Stimulated activated CD4-positive, alpha-beta T cell treated with anti-CD3 and anti-CD28 coated beads, Interleukin-1b, Interleukin-23, amount 100 ng/mL, for 48 hours (primary cell): ENCODE data around the gene FUT8.
"Not testable (repeated sequence)": the region's sequence is repeated elsewhere in the genome, so short reads cannot be mapped to it uniquely, and the experiment has no call there.

Experiments
- DNase-seq: peaks from one replicate; pipeline ENCODE4 v3.0.0-alpha.2; 2020

FUT8 gene

GRCh38 chr14:65456247-65456646, 43.7 kb downstream of the FUT8 start:
- no peak for DNase-seq

- no peak for DNase-seq
Observed at GRCh38 chr14:65461730-65462129, 49.2 kb downstream of the FUT8 start.

DNA sequence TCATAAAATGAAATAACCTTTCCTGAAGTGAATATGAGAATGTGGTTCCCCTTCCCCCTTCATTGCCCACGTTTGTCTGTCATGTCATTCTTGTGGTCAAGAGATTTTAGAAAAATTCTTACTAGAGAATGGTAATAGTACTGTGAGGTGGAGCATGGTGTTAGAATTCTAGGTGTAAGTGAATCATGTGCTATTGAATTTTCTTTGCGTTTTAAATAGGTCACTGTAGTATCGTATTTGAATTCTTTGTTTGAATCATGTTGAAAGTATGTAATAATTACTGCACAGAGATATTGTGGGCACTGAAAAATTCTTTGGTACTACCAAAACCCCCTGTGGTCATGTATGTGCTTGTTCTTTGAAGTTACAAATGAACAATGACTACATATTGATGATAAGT, 49.9 kb downstream of the FUT8 start:
- peak; percentile 19 for DNase-seq

- DNase-seq, result no peak
Observed at GRCh38 chr14:65465584-65465983, 53.1 kb downstream of the FUT8 start.

DNA sequence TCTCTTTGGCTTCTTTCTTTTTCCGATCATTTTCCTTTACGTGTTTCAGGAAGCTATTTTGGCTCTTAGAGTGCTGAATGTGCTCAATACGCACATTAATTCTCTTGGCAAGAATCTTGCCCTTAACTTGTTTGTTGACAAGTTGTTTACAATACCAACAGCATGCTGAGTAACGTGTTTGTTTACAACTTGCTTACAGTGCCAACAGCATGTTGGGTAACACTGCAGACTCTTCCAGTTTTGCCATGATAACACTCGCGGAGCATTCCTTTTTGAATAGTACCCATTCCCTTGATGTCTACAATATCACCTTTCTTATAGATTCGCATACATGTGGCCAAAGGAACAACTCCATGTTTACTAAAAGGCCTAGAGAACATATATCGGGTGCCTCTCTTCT, 55.4 kb downstream of the FUT8 start:
- not testable (repeated sequence) for DNase-seq

GRCh38 chr14:65469903-65470302, 57.4 kb downstream of the FUT8 start:
- DNase-seq, result no peak

DNA sequence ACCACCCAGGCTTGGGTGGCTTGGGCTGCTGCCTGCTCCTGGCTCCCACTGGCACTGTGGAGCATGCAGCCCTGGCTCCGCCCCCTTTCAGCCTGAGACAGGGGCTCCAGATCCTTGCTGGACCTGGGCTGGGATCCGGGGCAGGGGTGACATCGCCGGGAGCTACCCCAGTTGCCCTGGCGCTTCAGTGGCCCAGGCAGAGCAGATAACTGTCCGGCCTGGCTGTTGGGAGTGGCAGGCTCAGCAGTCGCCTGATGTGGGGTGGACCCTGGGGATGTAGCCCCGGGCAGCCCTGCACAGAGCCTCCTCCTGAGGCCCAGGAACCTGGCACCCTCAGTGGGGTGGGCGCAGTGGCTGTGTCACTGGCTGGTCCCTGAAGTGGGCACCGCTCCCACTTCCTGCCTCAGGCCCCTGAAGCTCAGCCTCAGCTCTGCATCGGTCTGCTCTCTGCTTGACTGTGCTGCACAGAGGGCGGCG, 57.9 kb downstream of the FUT8 start:
- no peak for DNase-seq

DNA sequence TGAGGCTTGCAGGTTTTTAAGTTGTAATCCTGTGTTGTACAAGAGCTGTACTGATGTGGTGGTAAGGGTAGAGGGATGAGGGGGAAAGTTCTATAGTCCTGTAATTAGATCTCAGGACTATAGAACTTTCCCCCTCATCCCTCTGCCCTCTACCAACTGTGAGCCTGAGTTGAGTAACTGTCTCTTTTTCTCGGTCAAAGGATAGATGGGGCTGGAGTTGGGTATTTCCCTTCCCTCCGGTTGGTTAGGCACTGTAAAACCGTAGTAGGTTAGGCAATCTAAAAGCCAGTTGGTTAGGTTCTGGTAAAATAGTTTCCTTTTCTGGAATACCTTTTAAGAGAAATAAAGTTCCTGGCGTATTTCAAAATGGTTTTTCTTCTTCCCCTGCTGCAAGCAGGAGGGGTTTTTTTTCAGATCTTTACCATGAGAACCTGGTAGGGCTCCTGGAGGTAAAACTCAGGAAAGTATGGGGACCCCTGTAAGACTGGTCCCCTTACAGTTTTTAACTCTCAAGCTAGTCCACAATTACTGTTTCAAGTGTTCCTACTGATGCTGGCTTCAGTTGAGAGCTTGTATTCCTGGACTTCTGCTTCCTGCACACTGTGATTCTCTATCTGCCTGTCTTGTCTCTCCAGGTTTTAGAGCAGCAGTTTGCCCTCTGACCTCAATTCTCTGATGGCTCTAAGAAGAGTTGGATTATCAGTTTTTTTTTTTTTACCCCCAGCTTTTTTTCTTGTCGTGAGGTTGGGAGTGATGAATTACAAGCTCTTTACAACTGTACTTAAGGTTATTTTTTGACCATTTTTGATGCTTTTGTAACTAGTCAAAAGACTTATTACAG, 58.7 kb downstream of the FUT8 start:
- no peak for DNase-seq

DNA sequence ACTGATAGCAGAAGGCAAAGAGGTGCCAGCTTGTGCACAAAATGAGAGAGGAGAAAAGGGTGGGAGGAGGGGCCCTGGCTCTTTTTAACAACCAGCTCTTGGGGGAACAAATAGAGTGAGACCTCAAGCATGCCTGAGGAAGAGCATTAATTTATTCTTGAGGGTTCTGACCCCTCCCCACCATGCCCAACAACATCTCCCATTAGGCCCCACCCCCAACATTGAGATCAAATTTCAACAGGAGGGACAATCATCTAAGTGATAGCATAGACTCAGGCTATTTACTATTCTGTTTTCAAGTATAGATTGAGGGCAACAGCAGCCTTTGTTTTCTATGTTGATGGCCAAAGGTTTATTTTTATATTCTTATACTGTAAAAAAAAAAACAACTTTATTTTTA, 59.7 kb downstream of the FUT8 start:
- no peak for DNase-seq

- DNase-seq, result no peak
Observed at GRCh38 chr14:65476273-65476941, 63.9 kb downstream of the FUT8 start.

- DNase-seq, result no peak
Observed at GRCh38 chr14:65476942-65477318, 64.4 kb downstream of the FUT8 start.

GRCh38 chr14:65478017-65478416, 65.5 kb downstream of the FUT8 start:
- DNase-seq, result no peak

DNA sequence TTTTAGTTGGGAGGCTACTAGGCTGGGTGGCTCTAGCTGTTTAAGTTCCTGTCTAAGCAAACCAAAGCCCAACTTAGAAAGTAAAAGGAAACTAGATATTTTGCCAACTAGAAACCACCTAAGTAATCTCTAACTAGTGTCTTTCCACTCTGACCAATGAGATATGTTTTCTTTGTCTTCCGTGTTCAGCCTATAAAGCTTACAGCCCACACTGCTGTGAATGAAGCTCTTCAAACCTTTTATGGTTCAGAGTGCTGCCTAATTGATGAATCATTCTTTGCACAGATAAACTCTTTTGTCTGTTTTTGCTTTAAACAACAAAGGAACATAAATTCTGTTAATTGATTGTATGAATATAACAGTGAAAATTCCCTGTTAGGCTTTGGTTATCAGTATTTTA, 66.1 kb downstream of the FUT8 start:
- DNase-seq, result no peak

GRCh38 chr14:65479386-65479785, 66.9 kb downstream of the FUT8 start:
- no peak for DNase-seq

- no peak for DNase-seq
Observed at GRCh38 chr14:65482757-65483438, 70.4 kb downstream of the FUT8 start.

- no peak for DNase-seq
Observed at GRCh38 chr14:65483647-65484046, 71.1 kb downstream of the FUT8 start.

GRCh38 chr14:65485516-65485915, 73.0 kb downstream of the FUT8 start:
- DNase-seq, result no peak

- DNase-seq, result no peak
Observed at GRCh38 chr14:65486863-65487262, 74.3 kb downstream of the FUT8 start.

- DNase-seq, result no peak
Observed at GRCh38 chr14:65487783-65488494, 75.4 kb downstream of the FUT8 start.

DNA sequence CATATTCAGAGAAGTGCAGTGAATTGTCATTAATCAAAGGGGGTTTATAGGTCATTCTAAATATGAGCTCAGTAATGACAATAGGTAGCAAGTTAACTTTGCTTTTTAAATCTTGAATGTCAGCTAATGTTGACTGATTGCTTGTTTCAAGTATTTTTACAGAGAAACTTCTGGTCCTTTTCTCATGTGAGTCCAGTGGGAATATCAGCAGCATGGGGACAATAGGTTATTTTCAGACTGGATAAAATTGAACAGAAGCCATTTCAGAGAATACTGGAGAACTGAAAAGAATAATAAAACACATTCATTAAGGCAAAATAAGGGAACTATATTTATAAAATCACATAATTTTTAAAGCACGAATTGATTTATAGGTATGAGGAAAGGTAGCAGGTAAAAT, 78.7 kb downstream of the FUT8 start:
- no peak for DNase-seq

DNA sequence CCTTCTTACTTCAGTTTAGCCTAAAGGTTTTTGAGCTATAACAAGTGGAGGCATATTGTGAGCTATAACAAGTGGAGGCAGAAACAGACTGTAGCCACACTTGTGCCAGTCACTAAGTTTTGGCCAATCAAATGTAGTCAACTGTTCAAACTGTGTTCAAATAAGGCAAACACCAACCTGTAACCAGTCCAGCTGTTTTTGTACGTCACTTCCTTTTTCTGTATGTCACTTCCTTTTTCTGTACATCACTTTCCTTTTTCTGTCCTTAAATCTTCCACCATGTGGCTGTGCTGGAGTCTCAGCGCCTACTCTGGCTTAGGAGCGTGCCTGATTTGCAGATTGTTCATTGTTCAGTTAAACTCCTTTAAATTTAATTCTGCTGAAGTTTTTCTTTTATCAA, 79.7 kb downstream of the FUT8 start:
- no peak for DNase-seq

- DNase-seq, result no peak
Observed at GRCh38 chr14:65495196-65495595, 82.7 kb downstream of the FUT8 start.
